ENCODE results near the gene NAV2. TPM values are rescaled to one million over a fixed set of nuclear protein-coding genes. Genes with fewer than 3 reads are reported as not detected.

NAV2 gene
- total RNA-seq, 1 donor from 2014 or later = 9.6 TPM

DNA sequence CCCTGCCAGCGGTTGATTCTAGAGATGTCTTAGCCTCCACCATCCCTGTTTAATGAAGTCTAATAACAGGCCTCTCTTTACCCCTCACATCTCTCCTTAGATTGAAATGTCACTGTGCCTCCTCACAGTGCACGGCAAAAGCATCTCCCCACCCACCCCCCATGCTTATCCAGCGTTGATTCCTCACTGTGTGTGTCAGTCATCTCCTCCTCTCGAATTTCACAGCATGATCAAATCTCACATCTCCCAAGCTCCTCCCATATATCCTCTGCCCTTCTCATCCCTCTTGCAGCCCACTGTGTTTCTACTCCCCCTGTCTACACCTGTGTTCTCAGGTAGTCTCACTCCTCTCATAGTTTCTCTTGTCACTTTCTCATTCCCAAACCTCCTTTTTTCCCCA lies 363.0 kb downstream of the NAV2 start:
- Histone ChIP-seq H2AFZ (replicated peaks) (no peak overlapping the region), H3K9me3 (ENCODE audit: low read depth) (no peaks in the 10 kb centered on the region), H3K4me2 (no peak overlapping the region), H3K79me2 (ENCODE audit: low read depth) (no peaks in the 10 kb centered on the region), H3K4me3 (no peak overlapping the region), H3K36me3 (no peaks in the 10 kb centered on the region), H3K9ac (no peak overlapping the region), H3K4me1 (no peaks in the 10 kb centered on the region), H3F3A (ENCODE audit: low read depth) (no peaks in the 10 kb centered on the region), H3K27ac (no peak overlapping the region), H3K27me3 (no peaks in the 10 kb centered on the region), H4K20me1 (ENCODE audit: low read depth) (no peaks in the 10 kb centered on the region)
- Mint-ChIP-seq H3K4me3 (no peak overlapping the region), H3K36me3 (peaks cover 56% of the 10 kb centered on the region), H3K27me3 (ENCODE audit: insufficient read depth, low read depth) (no peaks in the 10 kb centered on the region), H3K27ac (no peak overlapping the region), H3K4me1 (peaks cover 4% of the 10 kb centered on the region), H3K9me3 (peaks cover 15% of the 10 kb centered on the region)
- TF ChIP-seq CTCF (IDR thresholded peaks at IDR 0.05) = no peak
- no peak for DNase-seq (ENCODE audit: low spot score)

- Histone ChIP-seq H3K4me3 (no peak overlapping the region), H3K36me3 (no peaks in the 10 kb centered on the region), H3K79me2 (ENCODE audit: low read depth) (no peaks in the 10 kb centered on the region), H3K27ac (no peak overlapping the region), H2AFZ (replicated peaks) (no peak overlapping the region), H3K4me2 (no peak overlapping the region), H4K20me1 (ENCODE audit: low read depth) (no peaks in the 10 kb centered on the region), H3K9ac (no peak overlapping the region), H3K27me3 (no peaks in the 10 kb centered on the region), H3K4me1 (no peaks in the 10 kb centered on the region), H3F3A (ENCODE audit: low read depth) (no peaks in the 10 kb centered on the region), H3K9me3 (ENCODE audit: low read depth) (no peaks in the 10 kb centered on the region)
- no peaks in the 10 kb centered on the region for H3K27me3 Mint-ChIP-seq (ENCODE audit: insufficient read depth, low read depth)
- TF ChIP-seq EZH2 (IDR thresholded peaks at IDR 0.05) (no peak), EZH2phosphoT487 (IDR thresholded peaks at IDR 0.05) (no peak), CTCF (IDR thresholded peaks at IDR 0.05) (no peak)
- H3K27ac Mint-ChIP-seq = no peak overlapping the region
- H3K9me3 Mint-ChIP-seq = no peaks in the 10 kb centered on the region
- no peak overlapping the region for H3K4me3 Mint-ChIP-seq
- H3K4me1 Mint-ChIP-seq = peaks cover 4% of the 10 kb centered on the region
- H3K36me3 Mint-ChIP-seq = peaks cover 51% of the 10 kb centered on the region
- DNase-seq (ENCODE audit: low spot score) = no peak
These were observed 366.2 kb downstream of the NAV2 start for GRCh38 chr11:20078846-20079245.

GRCh38 chr11:20080032-20080685 lies 367.5 kb downstream of the NAV2 start:
- Mint-ChIP-seq H3K4me1 (peaks cover 4% of the 10 kb centered on the region), H3K27ac (no peak overlapping the region), H3K27me3 (ENCODE audit: insufficient read depth, low read depth) (no peaks in the 10 kb centered on the region), H3K9me3 (no peaks in the 10 kb centered on the region), H3K36me3 (peaks cover 47% of the 10 kb centered on the region), H3K4me3 (no peak overlapping the region)
- Histone ChIP-seq H3K9me3 (ENCODE audit: low read depth) (no peaks in the 10 kb centered on the region), H2AFZ (replicated peaks) (no peak overlapping the region), H3K36me3 (no peaks in the 10 kb centered on the region), H3F3A (ENCODE audit: low read depth) (no peaks in the 10 kb centered on the region), H3K4me3 (no peak overlapping the region), H3K9ac (no peak overlapping the region), H3K4me1 (no peaks in the 10 kb centered on the region), H3K27ac (no peak overlapping the region), H4K20me1 (ENCODE audit: low read depth) (no peaks in the 10 kb centered on the region), H3K27me3 (no peaks in the 10 kb centered on the region), H3K4me2 (no peak overlapping the region), H3K79me2 (ENCODE audit: low read depth) (no peaks in the 10 kb centered on the region)
- no peak for DNase-seq (ENCODE audit: low spot score)
- TF ChIP-seq CTCF (IDR thresholded peaks at IDR 0.05) (no peak), EZH2 (IDR thresholded peaks at IDR 0.05) (no peak), EZH2phosphoT487 (IDR thresholded peaks at IDR 0.05) (no peak)

All from neural progenitor cell (in vitro differentiated cells).